ENCODE results near the gene RPL13. TPM values are rescaled to one million over a fixed set of nuclear protein-coding genes. Genes with fewer than 3 reads are reported as not detected.
A peak's percentile ranks its signal among the peaks of the same experiment; 100 is the strongest.
"Not testable (repeated sequence)": the region's sequence is repeated elsewhere in the genome, so short reads cannot be mapped to it uniquely, and the experiment has no call there.

The RPL13 gene
- total and polyA plus RNA-seq, 2 of the 4 experiments (the other 2 are of a cell fraction) = 2,098 to 3,527 TPM

DNA sequence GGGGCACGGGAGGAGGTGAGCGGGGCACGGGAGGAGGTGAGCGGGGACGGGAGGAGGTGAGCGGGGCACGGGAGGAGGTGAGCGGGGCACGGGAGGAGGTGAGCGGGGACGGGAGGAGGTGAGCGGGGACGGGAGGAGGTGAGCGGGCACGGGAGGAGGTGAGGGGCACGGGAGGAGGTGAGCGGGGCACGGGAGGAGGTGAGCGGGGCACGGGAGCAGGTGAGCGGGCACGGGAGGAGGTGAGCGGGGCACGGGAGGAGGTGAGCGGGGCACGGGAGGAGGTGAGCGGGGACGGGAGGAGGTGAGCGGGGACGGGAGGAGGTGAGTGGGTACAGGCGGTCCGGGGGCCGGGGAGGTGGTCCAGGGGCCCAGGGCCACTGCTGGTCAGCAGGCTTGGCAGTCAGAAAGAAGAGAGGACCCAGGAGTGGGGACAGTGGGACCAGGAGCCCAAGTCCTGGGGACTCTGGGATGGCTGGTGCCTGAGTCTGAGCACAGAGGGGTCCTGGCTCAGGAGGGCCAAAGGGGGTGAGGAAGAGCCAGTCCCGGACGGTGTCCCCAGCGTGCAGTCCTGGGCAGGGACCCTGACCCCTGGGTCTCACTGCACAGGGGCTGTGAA is 10.6 kb downstream of the RPL13 start:
- dilution Hi-C loops (cut with HindIII; ENCODE audit: low sequenced_read_pairs, unreplicated experiment); DNase-seq; H2AFZ ChIP-seq (replicated peaks; ENCODE audit: low read length, poor library complexity): not testable (repeated sequence)

More for the DNA sequence above, 10.6 kb downstream of the RPL13 start:
- ATAC-seq (ENCODE audit: low read depth); H3K23ac ChIP-seq (ENCODE audit: low read depth, low read length); H4K5ac ChIP-seq (ENCODE audit: low read depth, low read length); H2BK15ac ChIP-seq (ENCODE audit: low read depth, low read length); H3K27me3 ChIP-seq (ENCODE audit: control insufficient read depth, insufficient read depth, low read length); H3K36me3 ChIP-seq (ENCODE audit: control insufficient read depth, insufficient read depth, low read length); H3K14ac ChIP-seq (replicated peaks; ENCODE audit: low read depth, low read length); H4K8ac ChIP-seq (ENCODE audit: low read depth in 2 of 2, low read length in 2 of 2); intact Hi-C loops (cut with micrococcal nuclease); H3K27ac ChIP-seq (ENCODE audit: insufficient read depth, low read length); H3K4me3 ChIP-seq (ENCODE audit: insufficient read depth, low read depth, low read length); BruUV-seq (replicated peaks); H3K9ac ChIP-seq (ENCODE audit: low read depth, low read length); H4K20me1 ChIP-seq (ENCODE audit: insufficient read depth, low read length); H3K79me1 ChIP-seq (ENCODE audit: low read depth in 1 of 2, low read length in 2 of 2); CTCF ChIA-PET; H3K9me3 ChIP-seq (ENCODE audit: control insufficient read depth, insufficient read depth, low read length); H3K4me2 ChIP-seq (ENCODE audit: low read depth, low read length); H3K56ac ChIP-seq (ENCODE audit: extremely low read depth, insufficient read depth, low read length); H3K9me1 ChIP-seq (ENCODE audit: insufficient read depth, low read length); H3K18ac ChIP-seq (ENCODE audit: low read depth, low read length); H2BK20ac ChIP-seq (ENCODE audit: low read depth, low read length); H3K4ac ChIP-seq (ENCODE audit: low read depth, low read length); POLR2A ChIA-PET (ENCODE audit: unreplicated experiment); H2BK5ac ChIP-seq (ENCODE audit: low read depth, low read length, poor library complexity, severe bottlenecking): not testable (repeated sequence)
- in situ Hi-C loops (cut with MboI; ENCODE audit: low sequenced_read_pairs) = loop anchor here (5.0 kb wide), 1 partner anchor 71 kb away; no protein-coding TSS in a partner anchor
- Histone ChIP-seq H2AK9ac (replicated peaks; ENCODE audit: low read depth, low read length, poor library complexity) (peak overlapping the region; percentile 72), H2BK120ac (ENCODE audit: low read depth, low read length) (0 out of 2 replicates have a peak overlapping the region, but pooled peaks have one; percentile 8), H2AK5ac (ENCODE audit: low read depth, low read length) (peak overlapping the region; percentile 23; the same call in 1 of the 2 replicates), H3K4me1 (ENCODE audit: control insufficient read depth, insufficient read depth, low read length) (peaks cover 17% of the 10 kb centered on the region), H4K91ac (ENCODE audit: insufficient read depth, low read depth, low read length) (peak overlapping the region; percentile 37; the same call in 1 of the 2 replicates)
- WGBS, 2 experiments (ENCODE audit: extremely low coverage in 2 of 2, insufficient read length in 1 of 2) = 87% methylated on average over 13 of the region's 36 CpGs; no CpG with 5 or more reads in 1 of the 2 experiments

Data from IMR-90 (cell line).